NCI-H1694 (cell line): ENCODE results near the gene PRR33.
"Not testable (repeated sequence)": the region's sequence is repeated elsewhere in the genome, so short reads cannot be mapped to it uniquely, and the experiment has no call there.

ENCODE experiments used
- DNase-seq: peaks from one replicate; lab custom pipeline; 2025; lab: John Stamatoyannopoulos, UW

Gene PRR33

DNA sequence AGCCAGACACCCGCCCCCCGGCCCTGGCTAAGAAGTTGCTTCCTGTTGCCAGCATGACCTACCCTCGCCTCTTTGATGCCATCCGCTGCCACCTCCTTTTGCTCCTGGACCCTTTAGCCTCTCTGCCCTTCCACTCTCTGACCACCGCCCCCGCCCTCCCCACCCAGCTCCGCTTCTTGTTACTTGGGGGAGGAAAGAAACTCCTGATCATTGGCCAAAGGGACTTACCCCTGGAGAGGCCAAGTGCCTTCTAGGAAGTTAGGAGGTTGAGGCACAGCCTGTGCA is at the start of gene PRR33:
TSS of gene PRR33 (minus strand) at position 65 of the 285 bp plus-strand sequence. CDS start 1,311 bp downstream, outside the sequence.
- no peak for DNase-seq

DNA sequence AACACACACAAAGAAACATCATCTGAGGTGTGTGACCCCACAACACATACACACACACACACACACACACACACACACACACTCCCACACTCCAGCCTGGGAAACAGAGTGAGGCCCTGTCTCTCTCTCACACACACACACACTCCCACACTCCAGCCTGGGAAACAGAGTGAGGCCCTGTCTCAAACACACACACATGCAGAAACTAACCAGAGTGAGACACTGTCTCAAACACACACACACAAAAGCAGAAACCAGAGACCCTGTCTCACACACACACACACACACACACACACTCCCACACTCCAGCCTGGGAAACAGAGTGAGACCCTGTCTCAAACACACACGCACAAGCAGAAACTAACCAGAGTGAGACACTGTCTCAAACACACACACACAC is 48.1 kb upstream of the PRR33 start:
- DNase-seq: not testable (repeated sequence)

DNA sequence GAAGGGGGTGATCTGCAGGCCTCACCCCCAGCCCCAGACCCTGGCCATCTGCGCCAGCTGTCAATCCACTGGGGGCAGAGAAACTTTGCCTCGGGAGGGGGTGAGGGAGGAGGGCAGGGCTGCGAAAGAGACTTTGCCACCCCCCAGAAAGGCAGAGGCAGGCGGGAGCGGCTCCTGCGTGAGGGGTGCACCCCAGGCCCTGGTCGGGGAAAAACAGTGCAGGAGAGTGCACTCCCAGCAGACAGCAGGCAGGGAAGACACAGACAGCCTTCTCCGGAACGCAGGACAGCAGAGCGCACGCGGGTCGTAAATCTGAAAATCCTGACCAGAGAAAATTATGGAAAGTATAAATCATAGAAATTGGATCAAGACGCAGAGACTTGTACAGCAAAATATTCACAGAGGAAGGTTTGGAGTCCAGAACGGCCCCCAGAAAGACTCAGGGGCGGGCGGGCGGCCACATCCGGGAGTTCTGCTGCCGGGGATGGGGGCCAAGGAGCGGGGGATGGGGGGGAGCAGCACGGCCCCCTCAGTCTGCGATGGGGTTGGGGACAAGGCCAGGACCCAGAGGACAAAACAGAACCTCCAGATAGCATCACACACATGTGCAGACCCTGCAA is 47.4 kb upstream of the PRR33 start:
- DNase-seq: no peak

DNA sequence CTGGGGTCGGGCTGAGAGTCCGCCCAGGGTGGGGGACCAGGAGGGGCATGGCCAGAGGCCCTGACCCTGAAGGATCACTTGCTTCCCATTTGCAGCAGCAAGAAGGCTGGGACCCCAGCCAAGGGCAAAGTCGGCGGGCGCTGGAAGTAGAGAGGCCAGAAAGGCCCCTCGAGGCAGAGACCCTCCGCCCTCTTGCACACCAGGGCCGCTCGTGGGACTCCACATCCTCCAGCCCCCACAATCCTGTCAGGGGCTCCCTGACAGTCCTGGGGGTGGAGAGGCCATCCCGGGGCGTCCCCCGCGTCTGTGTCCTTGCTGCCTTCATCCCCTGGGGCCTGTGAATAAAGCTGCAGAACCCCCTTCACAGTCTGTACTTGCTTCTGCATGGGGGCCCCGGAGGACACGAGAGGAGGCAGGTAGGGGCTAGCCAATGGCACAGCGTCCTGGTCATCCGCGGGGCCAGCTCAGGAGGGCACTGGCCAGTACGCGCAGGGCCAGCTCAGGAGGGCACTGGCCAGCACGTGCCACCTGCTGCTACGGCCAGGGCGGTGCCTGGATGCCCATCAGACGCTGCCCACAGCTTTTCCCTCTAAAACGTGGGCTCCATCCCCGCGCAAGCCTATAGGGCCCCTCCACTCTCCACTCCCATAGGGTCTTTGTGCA is 46.8 kb upstream of the PRR33 start:
- no peak for DNase-seq

DNA sequence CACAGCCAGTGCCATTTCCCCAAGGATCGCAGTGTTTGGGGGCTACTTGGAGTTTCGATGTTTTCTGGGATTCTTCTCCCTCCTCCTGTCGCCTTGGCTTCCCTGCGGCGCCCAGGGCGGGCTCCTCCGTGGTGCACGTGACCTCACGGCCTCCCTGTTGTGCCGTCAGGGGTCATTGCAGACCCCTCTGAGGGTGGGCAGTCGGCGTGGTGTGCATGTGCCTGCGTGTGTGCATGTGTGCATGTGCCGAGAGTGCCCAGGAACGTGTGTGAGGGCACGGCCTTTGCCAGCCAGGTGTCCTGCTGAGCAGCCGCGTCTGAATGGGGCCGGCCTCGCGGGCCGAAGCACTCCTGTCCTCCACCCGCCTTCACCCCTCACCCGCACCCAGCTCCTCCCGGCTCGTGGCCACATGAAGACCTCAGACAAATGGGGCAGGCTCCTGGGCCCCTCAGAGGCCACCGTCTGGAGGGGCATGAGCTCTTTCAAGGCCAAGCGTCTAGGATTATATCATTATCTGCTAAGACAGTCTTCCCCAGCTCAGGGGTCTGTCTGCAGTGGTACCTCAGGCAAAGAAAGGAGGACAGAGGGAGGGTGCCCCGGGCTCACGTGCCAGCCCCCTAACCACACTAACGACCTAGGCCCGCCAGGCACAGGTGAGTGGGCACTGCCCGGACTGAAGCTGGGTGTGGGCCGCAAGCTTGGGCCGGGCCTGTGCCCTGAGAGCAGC is 46.1 kb upstream of the PRR33 start:
- no peak for DNase-seq

DNA sequence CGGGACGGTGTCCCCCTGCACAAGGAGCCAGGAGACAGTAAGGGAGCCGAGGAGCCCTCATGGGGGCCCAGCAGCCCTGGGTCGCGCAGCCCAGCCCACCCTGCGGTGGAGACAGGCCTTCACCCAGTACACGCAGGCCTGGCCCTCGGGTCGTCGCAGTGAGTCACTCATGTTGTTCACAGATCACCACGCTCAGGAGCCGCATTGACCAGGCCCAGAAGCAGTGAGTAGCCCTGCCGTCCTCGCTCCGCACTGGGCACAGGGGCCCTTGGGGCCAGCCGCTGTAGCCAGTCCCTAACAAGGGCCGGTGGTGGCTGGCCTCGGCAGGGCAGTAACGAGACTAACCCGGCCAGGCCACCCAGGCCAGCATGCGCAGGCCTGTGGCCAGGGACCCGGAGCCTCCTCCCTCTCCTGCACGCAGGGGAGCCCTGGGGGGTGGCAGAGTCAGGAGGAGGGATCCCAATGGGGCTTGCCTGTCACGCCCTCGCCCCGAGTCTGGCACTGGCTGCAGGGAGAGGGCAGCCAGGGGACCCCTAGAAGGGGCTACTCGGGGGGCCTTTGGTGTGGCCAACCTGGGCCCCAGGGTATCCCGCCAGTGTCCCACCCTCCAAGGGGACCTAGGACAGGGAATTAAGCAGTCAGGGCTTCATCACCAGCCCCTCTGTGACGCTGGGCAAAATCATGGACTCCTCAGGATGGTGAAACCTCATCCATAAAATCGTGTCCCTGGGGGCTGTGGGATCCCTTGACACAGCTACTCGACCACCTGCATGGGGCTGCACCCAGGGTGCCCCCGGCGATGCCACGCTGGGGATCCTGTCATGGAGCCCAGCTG is 45.3 kb upstream of the PRR33 start:
- no peak for DNase-seq

DNA sequence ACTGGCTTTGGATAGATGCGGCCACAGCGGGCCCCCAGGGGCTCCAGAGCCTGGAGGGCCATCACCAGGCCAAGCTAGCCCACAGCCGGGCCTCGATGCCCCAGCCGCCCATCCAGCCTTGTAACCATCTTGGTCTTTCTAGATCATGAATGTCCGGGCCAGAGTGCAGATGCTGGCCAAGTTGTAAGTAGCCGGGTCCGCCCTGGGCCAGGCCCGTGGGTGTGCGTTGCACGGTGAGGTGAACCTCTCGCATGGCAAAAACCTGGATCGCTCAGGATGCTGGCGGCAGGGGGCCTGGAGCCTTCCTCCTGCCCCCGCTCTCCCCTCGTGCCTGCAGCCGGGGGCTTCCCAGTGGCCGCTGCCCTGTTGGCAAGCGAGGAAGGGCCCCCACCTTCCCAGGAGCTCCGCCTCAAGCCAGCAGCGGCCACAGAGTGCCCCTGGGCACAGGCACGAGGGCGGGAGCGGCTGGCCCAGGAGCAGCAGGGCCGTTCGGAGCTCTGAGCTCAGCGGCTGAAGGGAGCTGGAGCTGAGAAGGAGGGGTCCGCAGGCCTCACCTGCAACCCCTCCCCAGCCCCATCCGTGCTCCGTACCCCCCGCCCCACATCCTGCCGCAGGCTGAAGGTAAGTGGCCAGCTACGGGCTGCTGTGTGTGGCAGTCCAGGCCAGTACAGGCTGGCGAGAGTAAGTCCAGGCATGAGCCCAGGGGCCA is 44.5 kb upstream of the PRR33 start:
- DNase-seq: no peak

DNA sequence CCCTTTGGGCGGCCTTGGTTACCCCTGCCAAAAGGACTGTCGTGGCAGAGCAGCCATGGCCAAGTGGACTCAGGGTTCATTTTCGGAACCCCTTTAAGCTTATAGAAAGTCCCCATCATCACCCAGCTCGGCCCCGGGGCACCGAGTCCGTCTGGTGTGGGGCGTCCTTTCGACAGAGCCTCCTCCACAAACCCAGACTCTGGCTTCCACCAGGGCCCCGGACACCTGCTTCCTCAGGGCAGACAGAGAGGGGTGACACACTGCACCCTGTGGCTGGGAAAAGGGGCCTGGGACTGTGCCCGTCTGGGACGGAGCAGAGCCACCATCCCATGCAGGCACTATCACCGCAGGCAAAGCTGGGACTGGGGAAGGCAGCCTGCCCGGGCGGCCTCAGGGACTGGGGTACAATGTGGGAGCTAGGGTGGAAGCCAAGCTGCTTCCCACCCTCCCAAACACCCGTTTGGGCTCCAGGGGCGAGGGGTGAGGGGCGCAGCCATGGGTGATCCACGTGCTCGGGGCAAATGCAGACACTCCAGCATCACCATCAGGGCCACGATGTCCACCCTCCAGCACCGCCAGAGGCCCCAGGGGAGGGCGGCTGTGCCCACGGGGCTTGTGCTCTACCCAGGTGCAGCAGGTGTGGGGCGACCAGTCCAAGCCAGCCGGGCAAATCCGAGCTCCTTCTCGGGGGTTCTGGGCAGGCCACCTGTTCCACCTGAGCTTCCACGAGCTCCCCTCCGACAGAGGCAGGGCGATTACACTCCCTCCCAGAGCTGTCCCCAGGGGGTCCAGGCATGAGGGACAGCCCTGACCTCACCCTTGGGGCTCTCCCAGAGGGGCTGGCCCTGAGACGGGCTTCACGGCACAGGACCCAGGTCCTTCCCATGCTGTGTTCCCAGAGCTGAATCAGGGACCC is 43.7 kb upstream of the PRR33 start:
- no peak for DNase-seq

DNA sequence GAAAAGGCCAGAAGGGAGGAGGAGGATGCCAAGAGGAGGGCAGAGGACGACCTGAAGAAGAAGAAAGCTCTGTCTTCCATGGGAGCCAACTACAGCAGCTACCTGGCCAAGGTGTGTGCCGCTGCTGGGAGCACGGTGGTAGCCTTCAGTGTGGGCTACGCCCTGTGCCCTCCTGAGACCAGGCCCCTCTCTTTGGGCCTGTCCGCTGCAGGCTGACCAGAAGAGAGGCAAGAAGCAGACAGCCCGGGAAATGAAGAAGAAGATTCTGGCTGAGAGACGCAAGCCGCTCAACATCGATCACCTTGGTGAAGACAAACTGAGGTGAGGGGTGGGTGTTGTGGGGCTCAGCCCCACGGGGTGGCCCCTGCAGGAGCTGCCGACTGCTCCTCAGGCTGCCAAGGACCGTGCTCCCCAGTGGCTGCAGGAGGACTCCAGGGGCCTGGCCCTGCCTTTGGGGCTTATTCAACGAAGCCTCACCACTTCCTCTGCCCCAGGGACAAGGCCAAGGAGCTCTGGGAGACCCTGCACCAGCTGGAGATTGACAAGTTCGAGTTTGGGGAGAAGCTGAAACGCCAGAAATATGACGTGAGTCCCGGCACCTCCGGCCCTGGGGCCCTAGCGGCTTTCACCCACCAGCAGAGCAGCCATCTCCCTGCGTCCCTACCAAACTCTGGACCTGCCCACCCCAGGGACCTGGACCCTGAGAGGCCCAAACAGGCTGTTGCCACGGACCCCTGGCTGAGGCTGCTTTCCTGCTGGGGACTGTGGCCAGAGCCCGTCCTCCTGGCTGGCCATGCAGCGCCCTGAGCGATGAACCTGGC is 42.9 kb upstream of the PRR33 start:
- DNase-seq: no peak

DNA sequence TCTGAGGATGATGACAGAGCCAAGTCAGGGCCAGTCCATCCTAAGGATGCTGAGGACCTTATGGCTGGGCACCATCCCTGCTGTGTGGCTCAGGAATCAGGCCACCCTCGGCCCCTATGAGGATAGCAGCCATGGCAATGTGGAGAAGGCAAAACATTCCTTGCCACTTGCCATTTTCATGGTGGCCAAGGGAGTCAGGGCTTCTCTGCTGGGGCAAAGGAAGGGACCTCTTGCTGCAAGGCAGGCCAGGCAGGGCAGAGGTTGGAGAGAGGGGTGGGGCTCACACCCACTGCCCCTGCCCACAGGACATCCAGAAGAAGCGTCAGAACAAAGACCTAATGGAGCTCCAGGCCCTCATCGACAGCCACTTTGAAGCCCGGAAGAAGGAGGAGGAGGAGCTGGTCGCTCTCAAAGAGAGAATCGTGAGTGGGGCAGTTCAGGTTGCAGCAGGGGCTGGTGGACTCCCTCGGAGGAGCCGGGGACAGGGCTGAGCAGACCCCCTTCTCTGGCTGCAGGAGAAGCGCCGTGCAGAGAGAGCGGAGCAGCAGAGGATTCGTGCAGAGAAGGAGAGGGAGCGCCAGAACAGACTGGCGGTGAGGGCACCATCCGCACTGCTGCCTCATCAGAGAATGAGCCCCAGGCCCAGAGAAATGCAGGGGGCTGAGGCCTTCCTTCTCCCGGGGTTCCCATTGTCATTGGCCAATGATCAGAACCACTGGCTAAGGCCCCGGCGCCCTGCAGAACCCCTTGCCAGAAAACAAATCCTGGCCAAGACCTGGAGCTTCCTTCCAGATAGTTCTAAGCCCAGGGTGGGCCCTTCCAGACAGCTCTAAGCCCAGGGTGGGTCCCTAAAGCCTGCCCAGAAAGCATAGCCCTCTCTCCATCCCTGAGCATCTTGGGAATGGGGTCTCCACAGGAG is 42.0 kb upstream of the PRR33 start:
- DNase-seq: no peak

DNA sequence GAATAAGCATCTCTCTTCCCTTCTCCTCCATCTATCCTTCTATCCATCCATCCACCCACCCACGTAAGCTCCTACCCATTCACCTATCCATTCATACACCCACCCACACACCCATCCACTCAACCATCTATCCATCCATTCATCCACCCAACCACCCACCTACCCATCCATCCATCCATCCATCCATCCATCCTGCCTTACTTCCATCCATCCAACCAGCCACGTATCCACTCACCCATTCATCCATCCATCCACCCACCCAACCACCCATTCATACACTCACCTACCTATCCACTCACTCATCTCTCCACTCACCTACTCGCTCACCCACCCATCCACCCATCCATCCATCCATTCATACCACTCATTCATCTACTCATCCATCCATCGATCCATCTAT is 41.0 kb upstream of the PRR33 start:
- no peak for DNase-seq

DNA sequence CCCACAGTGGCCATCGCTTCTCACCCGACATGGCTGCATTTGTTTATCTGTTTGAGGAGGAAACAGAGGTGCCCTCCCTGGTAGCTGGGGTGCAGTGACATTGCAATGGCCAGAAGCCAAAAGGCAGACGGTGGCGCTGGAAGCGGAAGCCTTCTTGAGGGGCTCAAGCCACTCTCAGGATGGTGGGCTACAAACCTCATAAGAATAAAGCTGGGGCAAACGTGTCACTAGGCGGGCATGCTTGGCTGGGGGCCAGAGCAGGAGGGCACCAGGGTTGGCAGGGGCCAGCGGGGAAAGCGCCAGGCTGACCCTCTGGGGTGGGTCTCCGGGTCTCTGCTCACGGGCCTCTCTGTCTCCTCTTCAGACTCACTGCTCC is 40.4 kb upstream of the PRR33 start:
- no peak for DNase-seq

DNA sequence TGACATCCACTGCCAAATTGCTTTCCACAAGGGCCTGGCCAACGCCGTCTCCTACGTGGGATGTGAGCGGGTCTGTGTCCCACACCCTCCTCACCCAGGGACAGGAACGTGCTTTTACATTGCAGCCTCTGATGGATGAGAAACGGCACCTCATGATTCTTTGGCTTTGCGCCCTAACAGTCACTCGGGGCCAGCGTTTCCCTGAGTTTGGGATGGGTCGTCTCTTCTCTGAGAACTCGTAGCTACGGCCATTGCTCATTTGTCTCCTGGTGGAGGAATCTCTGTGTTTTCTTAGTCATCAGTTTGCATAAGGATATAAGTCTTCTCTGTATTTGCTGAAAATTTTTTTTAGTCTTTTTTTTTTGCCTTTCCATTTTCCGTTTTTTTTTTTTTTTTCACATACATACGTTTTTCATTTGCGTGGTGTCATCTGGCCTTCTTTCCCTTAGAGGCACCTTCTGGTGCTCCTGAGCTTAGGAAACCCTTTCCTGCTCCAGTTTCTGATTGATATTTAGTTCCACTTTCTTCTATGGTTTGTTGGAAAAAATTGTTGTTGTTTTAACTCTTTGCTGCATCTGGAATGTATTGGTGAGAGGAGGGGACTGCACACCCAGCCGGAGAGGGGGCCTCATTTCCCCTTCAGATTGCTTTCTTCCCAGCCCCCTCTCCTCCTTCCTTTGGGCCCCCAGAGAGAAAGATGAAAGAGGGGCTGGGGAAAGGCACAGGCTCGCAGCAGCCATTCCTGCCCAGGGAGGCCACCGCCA is 39.8 kb upstream of the PRR33 start:
- no peak for DNase-seq

DNA sequence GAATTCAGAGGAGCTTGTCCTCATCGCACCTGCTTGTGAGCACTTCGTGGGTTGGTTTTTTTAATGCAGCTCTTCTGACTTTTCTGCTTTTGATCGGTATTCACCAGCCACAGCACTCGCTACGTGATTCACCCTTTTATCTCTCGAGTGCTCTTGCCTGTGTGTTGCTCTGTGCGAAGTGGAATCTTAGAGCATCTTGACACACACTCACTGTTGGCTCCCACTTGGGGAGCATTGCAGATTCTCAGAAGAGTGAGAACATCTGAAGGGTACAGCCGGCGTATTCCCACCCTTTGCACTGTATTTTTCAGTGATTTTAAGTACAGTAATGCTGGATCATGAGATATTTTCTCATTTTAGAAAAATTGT is 38.8 kb upstream of the PRR33 start:
- no peak for DNase-seq

DNA sequence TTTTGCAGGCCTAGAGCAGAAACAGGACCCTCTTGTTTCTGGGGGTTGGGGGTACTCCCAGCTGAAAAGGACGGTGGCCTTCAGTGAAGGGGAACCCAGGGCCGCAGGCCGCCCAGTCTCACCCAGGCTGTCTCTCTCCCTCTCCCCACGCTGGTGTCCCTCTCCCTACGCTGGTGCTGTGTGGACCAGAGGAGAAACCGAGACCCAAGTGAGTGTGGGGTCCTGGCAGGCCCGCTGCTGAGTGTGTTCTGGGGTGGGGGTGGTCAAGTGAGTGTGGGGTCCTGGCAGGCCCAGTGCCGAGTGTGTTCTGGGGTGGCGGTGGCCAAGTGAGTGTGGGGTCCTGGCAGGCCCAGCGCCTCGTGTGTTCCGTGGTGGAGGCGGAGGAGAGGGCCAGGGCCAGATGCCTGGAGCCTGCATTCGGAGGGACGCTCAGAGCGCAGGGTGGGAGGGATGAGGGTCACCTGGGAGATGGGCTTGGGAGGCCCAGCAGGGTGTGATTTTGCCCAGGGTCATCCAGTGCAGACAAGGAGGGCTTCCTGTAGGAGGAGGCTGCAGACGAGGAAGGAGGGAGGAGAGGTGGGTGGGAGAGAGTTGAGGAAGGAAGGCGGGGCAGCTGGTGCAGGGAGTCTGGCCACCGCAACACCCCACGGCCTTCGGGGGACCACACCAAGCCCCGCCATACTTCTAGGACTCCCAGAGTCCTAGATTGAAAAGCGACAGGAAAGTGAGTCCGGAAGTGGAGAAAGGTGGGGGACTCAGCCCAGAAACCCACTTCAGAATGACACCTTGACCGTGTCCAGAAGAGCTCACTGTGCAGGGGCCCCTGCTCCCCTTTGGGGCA is 38.1 kb upstream of the PRR33 start:
- no peak for DNase-seq

DNA sequence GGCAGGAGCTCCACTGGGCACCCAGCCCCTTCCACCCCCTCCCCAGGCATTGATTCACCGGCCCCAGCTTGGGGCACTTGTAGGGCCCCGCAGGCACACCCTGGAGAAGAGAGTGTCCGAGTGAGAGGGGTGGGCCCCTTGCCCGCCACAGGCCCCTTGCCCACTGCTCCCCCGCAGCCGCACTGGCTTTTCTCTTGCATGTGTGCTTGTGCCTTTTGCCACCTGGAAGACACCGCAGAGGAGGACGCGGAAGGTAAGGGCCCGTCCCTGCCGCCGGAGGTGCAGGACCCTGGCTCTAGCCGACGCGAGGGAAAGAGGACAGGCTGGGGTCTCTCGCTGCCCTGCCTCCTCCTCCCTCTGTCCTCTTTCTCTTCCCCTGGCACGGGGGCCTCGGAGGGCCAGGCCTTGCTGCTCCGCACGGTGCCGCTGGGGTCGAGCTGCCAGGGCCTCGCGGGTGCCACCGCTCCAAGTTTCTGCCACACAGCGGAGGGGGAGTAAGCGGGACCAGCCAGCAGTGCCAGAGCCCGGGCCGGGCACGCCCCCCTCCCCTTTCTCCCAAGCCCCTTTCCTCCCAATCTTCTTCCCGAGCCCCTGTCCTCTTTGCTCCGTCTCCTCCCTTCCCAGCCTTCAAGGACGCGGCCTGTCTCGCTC is 37.3 kb upstream of the PRR33 start:
- DNase-seq: no peak

DNA sequence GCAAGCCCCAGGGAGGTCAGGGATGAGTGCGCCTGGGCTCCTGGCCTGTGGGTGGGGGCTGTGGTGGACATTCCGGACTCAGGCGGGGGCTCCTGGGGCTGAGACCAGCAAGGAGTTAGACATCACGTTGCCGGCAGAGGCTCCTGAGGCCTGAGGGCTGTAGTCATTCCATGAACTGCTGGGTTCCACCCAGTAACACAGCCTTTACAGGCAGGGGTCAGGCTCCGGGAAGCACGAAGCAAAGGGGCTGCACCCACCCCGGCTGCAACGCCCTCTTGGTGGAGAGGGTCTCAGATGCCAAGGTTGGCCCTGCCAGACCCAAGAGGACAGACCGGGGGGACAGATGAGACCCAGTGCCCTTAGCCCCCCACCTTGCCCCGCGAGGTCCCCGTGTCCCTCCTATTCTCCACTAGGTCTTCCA is 36.8 kb upstream of the PRR33 start:
- DNase-seq: no peak
